ENCODE measurements around the gene GLDC. TPM values are rescaled to one million over a fixed set of nuclear protein-coding genes. Genes with fewer than 3 reads are reported as not detected.

GLDC gene
- total RNA-seq, 2 donors from 2014 or later: 0.39 TPM; not detected in 1

DNA sequence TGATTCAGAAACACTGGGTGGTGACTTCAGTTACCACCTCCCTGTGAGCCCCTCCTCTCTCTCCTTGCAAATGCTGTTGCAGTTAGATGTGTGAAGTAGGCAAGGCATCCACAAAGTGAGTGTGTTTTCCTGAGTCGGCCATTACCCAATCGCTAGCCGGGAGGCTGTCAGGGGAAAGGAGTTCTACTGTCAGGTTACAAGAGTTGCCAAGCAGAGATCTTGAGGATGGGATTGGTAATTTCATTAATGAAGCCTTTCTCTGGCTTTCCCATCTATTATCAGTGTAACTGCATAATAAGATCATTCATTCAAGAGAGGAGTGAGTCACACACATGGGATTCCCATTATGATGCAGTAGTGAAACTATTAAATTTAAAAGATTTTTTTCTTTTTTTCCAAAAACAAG is 106.9 kb downstream of the GLDC start:
- Histone ChIP-seq H3K4me3 (no peak overlapping the region), H3K27me3 (no peaks in the 10 kb centered on the region), H3K4me1 (no peaks in the 10 kb centered on the region), H3K36me3 (no peaks in the 10 kb centered on the region), H3K9me3 (no peaks in the 10 kb centered on the region), H3K27ac (no peak overlapping the region)
- TF ChIP-seq, protein P1, sequence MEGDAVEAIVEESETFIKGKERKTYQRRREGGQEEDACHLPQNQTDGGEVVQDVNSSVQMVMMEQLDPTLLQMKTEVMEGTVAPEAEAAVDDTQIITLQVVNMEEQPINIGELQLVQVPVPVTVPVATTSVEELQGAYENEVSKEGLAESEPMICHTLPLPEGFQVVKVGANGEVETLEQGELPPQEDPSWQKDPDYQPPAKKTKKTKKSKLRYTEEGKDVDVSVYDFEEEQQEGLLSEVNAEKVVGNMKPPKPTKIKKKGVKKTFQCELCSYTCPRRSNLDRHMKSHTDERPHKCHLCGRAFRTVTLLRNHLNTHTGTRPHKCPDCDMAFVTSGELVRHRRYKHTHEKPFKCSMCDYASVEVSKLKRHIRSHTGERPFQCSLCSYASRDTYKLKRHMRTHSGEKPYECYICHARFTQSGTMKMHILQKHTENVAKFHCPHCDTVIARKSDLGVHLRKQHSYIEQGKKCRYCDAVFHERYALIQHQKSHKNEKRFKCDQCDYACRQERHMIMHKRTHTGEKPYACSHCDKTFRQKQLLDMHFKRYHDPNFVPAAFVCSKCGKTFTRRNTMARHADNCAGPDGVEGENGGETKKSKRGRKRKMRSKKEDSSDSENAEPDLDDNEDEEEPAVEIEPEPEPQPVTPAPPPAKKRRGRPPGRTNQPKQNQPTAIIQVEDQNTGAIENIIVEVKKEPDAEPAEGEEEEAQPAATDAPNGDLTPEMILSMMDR (IDR thresholded peaks at IDR 0.05): no peak
- DNase-seq (ENCODE audit: low spot score): no peak

DNA sequence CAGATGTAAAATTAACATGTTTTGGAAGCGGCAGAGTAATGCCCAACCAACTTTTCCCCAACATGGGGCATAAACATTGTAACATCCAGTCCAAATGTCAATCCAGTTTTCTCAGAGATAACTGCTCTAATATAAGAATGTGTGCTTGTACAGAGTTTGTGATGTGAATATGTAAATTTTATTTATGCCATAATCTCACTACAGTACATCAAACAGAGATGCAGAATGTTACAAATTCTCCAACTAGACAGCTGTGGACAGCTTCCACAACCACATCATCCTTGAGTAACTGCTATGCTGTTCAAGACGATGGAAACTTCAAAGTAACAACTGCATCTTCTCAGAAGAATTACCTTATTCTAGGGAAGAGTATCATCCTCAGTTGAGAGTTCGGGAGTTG is 109.9 kb downstream of the GLDC start:
- H3K36me3 ChIP-seq: no peaks in the 10 kb centered on the region
- no peak overlapping the region for H3K27ac ChIP-seq
- no peaks in the 10 kb centered on the region for H3K27me3 ChIP-seq
- H3K4me3 ChIP-seq: no peak overlapping the region
- H3K4me1 ChIP-seq: peaks cover 0 to under 1% of the 10 kb centered on the region in 2 donors
- TF ChIP-seq, protein P1 (IDR thresholded peaks at IDR 0.05): no peak
- no peaks in the 10 kb centered on the region for H3K9me3 ChIP-seq
- no peak for DNase-seq (ENCODE audit: low spot score)

DNA sequence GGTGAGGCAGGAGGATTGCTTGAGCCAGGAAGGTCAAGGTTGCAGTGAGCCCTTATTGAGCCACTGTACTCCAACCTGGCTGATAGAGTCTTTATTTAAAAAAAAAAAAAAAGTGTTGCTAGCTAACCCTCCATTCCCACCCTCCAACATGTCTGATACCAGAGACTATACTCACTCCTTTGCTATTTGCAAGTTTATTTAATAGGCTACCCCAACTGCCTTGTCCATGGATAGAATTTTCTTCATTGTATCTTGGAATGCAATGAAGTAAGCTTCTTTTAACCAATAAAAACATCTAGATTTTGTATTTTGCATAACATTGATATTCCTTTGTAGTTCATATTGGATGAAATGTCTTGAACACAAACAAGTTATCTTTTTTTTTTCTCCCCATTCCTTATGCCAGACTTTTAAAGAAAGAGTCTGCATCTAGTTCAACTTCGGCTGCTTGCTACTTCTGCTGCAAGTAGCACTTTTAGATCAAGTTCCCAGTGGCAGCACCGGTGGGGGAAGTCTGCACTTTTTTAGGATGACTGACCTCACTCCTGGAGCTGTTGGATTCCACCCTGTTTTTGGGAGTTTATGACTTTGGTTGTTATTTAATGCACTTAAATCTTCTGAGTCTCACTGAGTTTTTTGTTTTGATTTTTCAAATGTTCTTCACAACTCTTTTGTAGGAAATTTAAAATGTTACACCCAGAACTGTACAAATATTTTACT is 120.0 kb downstream of the GLDC start:
- H3K36me3 ChIP-seq: no peaks in the 10 kb centered on the region
- TF ChIP-seq, protein P1 (IDR thresholded peaks at IDR 0.05): no peak
- peaks cover 0 to 3% of the 10 kb centered on the region in 2 donors for H3K4me1 ChIP-seq
- H3K4me3 ChIP-seq: no peak overlapping the region
- no peak overlapping the region for H3K27ac ChIP-seq
- H3K27me3 ChIP-seq: no peaks in the 10 kb centered on the region
- H3K9me3 ChIP-seq: peaks cover 0 to 20% of the 10 kb centered on the region in 2 donors
- no peak for DNase-seq (ENCODE audit: low spot score)

DNA sequence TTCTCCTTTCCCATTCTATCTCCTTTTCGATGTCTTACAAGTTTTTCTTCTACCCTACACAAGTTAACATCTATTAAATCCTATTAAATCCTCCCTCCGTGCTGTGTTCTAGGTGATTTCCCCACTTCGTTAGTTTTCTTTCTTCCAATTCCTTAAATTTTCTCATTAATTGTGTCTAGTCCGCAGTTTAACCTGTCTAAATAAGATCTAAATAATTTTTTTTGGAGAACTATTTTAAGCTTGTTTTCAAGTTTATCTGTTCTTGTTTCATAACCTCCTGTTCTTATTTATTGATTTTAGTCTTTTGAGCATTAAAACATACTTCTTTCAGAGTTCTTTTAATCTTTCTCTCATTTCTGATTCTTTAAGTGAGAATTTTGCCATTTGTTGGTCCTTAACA is 123.3 kb downstream of the GLDC start:
- Histone ChIP-seq H3K27me3 (no peaks in the 10 kb centered on the region), H3K36me3 (no peaks in the 10 kb centered on the region), H3K4me1 (no peaks in the 10 kb centered on the region), H3K27ac (no peak overlapping the region), H3K4me3 (no peak overlapping the region), H3K9me3 (peaks cover 0 to 20% of the 10 kb centered on the region in 2 donors)
- TF ChIP-seq, protein P1 (IDR thresholded peaks at IDR 0.05): no peak
- DNase-seq (ENCODE audit: low spot score): no peak

DNA sequence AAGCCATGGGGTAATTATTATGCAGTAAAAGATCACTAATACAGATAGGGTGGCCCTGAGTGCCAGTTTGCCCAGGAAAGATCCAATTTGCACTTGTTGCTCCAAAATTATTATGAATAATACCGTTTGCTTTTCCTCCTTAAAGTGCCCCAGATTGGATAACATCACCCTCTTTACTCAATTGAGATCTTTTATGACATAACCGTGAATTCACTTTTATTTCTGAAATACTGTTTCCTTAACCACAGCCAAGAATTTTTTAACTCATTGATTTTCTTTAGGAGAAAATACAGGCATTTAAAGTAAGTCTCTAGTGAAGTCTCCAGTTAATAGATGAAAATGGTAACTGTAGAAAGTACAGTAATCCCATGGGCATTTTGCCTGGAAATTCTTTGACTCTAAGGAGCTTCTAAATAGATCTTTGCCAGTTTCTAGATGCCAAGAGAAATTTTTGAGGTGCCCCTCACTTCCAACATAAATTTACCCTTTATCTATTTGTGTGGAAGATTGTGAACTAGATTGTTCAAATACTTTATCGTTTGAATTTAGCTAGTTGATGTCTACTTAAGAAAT is 133.4 kb downstream of the GLDC start:
- H3K27me3 ChIP-seq: no peaks in the 10 kb centered on the region
- no peak overlapping the region for H3K4me3 ChIP-seq
- H3K4me1 ChIP-seq: no peaks in the 10 kb centered on the region
- no peaks in the 10 kb centered on the region for H3K9me3 ChIP-seq
- no peak overlapping the region for H3K27ac ChIP-seq
- no peak for DNase-seq (ENCODE audit: low spot score)
- TF ChIP-seq, protein P1 (IDR thresholded peaks at IDR 0.05): no peak
- peaks cover under 1% of the 10 kb centered on the region for H3K36me3 ChIP-seq
